HG03354 (cell line): ENCODE data around the gene C12orf50.
"Not testable (repeated sequence)": the region's sequence is repeated elsewhere in the genome, so short reads cannot be mapped to it uniquely, and the experiment has no call there.

Experiments
- ATAC-seq: cut with Tn5 transposase; IDR thresholded peaks from one replicate; pipeline ENCODE4 v1.9.1; 2021; ENCODE audit warnings: mild to moderate bottlenecking; ENCODE audit not compliant: unreplicated experiment, poor library complexity, severe bottlenecking

Gene C12orf50

GRCh38 chr12:87995581-87996178 is 33.5 kb downstream of the C12orf50 start:
- peak; percentile 89 for ATAC-seq

DNA sequence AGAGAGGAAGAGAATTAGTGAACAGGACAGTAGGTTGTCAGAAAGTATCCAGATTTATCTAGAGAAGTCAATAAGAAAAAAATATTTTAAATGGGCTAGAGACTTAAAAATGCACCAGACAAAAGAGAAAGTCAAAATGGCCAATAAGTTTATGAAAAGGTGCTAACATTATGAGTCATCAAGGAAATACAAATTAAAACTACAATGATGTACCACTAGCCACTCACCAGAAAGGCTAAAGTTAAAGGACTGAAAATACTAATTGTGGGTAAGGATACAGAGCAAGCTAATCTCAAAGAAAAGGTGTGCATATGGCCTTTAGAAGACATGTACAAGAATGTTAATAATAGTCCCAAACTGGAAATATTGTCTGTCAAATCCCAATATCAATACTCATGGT is 37.7 kb downstream of the C12orf50 start:
- no peak for ATAC-seq

DNA sequence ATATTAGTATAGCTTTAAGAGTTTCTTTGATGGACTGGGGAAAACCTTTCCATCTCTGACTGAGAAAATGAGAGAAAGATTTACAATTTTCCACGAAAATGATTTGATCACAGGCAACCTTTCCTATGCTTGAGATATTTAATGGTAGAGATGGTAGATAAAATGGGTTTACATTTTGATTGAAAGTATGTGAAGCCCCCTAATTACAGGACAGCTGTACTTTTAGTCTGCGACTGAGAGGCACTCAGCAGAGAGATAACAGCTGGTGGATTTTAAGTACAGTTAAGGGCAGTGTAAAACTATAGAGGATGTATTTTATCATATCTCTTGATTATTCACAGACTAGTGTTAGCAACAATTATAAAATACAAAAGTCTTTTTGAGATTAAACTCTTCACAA is 40.7 kb downstream of the C12orf50 start:
- no peak for ATAC-seq

DNA sequence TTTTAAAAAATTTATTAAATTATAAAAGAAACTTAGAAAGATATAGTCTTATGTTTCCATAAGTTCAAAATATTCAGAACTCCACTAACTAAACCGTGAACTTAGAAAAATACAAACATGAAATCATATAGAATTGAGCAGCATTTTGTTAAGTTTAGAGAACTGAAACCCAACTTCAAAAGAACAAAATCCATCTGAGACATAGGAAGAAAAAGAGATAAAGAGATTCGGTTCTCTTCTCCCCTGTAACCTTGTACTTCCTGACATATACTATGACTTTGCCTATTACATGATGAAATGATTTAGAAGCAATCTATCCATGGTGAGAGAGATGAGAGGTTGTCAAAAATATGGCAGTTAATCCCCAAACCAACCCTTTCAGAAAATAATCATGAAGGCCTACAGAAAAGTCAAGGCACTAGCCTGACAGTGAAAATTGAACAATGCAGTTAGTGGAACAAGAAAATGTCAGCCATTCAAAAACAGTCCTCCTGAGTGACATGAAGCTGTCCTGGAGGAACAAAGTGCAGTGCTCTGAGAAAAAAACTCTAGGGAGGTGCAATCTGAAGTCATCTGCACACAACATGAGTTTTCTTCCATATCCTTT is 44.0 kb downstream of the C12orf50 start:
- no peak for ATAC-seq

GRCh38 chr12:87982208-87982607 is 47.0 kb downstream of the C12orf50 start:
- no peak for ATAC-seq

GRCh38 chr12:87981495-87981894 is 47.7 kb downstream of the C12orf50 start:
- ATAC-seq: no peak

GRCh38 chr12:87975879-87976278 is 53.3 kb downstream of the C12orf50 start:
- ATAC-seq: no peak

- no peak for ATAC-seq
Measured at GRCh38 chr12:87967871-87968270, 61.3 kb downstream of the C12orf50 start.

DNA sequence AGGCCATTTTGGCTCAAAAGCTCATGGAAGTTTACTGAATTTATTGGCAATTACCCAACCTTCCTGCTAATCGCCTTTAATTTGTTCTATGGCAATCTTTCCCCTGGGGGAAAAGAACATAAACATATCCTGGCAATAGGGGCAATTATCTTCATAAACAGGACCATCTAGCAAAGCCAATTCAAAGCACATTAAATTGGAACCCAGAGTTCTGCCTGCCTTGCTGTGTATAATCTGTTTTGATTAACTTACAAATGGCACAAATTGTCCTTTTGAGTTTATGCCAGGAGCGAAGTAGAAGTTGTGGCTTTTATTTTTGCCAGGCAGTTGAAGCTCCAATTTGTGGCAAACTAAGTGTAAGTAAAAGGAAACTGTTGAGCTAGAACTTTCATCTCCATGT is 68.6 kb downstream of the C12orf50 start:
- no peak for ATAC-seq

- ATAC-seq: not testable (repeated sequence)
Measured at GRCh38 chr12:87954028-87954427, 75.2 kb downstream of the C12orf50 start.

GRCh38 chr12:87953256-87953860 is 75.8 kb downstream of the C12orf50 start:
- no peak for ATAC-seq

DNA sequence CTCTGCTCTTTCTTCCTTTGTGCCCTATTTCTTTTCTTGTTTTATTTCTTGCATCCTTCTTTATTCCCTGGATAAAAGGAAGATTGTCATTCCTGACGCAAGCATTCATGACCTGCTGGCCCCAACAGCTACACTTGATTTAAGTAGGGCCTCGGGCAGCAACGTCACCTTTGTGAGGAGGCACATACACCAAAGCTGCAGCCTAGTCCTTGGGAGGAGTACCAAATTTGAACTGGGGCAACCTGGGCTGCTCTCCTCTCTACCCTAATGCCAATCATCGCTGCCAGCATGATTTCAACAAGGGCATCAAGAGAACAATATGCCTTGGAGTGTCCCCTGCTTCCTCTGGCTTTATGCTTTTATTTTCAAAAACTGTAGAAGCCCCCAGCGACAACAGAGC is 76.4 kb downstream of the C12orf50 start:
- ATAC-seq: no peak

DNA sequence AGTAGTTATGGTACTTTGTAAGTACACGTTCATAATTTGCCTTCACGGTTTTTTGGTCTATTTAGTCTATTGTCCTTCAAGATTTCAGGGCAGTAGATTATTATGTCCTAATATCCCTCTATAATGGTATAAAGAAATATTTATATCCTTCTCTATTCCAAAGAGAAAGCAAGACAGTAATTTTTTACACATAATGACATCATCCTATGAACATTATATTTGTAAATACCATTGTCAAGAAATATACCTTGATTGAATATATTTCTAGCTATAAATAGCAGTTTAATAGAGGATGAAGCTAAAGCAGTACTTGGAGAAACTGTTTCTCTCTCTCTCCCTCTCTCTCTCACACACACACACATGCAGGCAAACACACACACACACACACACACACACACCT is 77.0 kb downstream of the C12orf50 start:
- ATAC-seq: no peak

GRCh38 chr12:87943762-87944161 is 85.4 kb downstream of the C12orf50 start:
- ATAC-seq: no peak

DNA sequence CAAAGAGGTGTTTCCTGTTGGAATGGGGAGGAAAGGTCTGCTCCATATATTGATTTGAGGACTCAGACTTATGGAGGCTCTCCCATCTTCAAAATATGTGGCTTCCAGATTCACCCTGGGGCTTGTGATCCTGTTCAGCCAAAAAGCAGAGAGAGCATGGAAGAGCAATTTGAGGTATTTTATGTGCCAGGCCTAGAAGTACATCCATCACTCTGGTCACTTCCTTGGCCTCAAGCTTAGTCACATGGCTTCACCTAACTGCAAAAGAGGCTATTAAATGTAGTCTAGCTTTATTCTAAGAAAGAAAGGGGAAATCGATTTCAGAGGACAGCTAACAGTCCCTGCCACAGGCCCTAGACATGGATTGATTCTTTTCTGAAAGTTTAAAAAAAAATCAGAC is 86.2 kb downstream of the C12orf50 start:
- no peak for ATAC-seq

DNA sequence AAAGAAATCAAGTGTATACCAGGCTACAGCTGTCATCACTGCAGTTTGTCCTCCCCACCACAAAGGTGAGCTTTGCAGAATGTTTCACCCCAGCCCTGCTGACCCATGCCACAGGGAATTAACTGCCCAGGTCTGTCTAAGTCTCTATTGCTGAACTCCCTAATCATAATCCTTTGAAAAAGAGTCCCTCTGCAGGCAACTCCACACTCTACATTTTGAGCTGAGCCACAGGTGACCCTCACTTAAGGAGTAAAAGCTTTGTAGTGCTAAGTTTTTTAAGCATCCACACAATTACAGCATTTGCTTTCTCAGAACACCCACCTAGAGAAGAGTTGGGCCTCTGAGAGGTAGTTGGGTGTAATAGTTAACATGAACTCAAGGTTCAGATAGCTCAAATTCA is 90.0 kb downstream of the C12orf50 start:
- ATAC-seq: no peak

DNA sequence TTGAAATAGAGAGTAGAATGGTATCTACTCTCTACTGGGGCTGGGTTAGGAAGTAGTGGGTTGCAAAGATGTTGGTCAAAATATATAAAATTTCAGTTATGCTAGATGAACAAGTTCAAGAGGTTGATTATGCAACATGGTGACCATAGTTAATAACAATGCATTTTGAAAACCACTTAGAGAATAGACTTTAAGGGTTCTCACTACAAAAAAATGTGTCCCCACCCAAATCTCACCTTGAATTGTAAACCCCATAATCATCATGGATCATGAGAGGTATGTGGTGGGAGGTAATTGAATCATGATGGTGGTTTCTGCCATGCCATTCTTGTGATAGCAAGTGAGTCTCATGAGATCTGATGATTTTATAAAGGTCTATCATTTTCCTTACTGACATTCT is 94.0 kb downstream of the C12orf50 start:
- no peak for ATAC-seq

DNA sequence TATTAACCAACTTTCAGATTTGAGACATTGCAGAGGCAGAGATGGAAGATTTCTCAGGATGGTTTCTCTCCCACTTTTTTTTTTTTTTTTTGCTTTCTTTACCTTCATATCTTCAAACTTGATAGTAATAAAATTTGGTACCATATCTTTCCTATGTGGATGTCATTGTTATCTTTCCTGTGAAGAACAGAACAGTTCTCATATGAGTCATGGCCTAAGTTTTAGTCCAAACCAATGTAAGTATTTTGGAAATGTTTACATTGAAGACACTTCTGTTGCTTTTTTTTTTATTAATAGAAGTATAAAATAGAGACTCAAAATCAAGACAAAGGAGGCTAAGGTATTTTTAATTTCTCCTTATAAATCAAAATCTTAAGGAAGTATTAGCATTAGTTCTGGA is 95.2 kb downstream of the C12orf50 start:
- no peak for ATAC-seq

DNA sequence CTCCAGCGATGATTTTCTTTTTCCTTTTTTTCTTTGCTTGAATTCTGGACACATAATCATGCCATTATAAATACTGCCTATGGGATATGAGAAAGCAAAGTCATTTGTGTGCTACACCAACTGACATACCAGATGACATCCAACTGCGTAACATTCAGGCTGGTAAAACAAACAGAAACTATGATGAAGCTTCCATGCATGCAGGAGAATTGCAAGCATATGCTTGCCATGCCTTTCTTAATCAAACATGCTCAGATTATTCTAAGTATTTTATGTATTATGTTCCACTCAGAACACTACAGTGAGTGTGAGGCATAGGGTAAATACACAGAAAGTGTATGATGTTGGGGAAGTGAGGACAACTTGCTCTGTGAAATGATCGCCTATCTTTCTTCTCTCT is 97.4 kb downstream of the C12orf50 start:
- ATAC-seq: no peak

DNA sequence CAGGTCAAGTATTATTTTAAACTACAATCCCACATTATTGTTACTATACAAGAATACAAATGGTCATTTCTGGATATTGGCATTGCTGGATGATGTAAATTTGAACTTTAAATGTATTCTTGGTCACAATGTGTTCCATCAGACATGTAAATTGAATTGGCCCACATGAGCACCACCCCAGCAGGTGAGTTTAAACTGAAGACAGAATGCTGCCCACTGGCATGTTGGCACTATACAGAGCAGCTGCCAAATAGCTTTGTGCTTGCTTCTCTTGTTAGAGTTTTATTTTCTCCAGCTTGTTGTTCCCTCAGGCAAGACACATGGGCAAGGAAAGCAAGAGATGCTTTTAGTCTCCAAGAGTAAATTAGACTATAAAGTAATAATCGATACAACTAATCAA is 98.6 kb downstream of the C12orf50 start:
- ATAC-seq: no peak
